HepG2 (cell line): ENCODE measurements around the gene EPS8. TPM values are rescaled to one million over a fixed set of nuclear protein-coding genes. Genes with fewer than 3 reads are reported as not detected.

ENCODE experiments used
- ATAC-seq: fragments of 200-7000 bp; cut with Tn5 transposase; 3 replicates; pipeline ENCODE4 v1.9.1; 2020; ENCODE audit warnings: mild to moderate bottlenecking, moderate library complexity
- BruUV-seq: library from RNA; stranded (reverse); fragments of 400-500 nt; replicated peaks from 2 replicates; lab custom pipeline; 2021; lab: Mats Ljungman, UMichigan
- CTCF ChIA-PET: fragments of 300-600 bp; formaldehyde crosslinking; extraction: SDS; loops from one replicate; lab custom pipeline; 2021; ENCODE audit warnings: low total read pairs, inconsistent platforms, low intra/inter-chr PET ratio; lab: Yijun Ruan, JAX
- POLR2A ChIA-PET: fragments of 350-600 bp; sonication (Branson Sonifier 250); formaldehyde crosslinking; loops from one replicate; lab custom pipeline; 2020; ENCODE audit warnings: antibody characterized with exemption, inconsistent platforms; lab: Yijun Ruan, JAX
- DNase-seq: peaks from one replicate; pipeline ENCODE4 v3.0.0-alpha.2; 2015; ENCODE audit warnings: low spot score
- FAIRE-seq: peaks from 3 replicates; lab custom pipeline; 2011; peaks lifted over from hg19 to GRCh38; lab: Jason Lieb, UNC
- H2AFZ ChIP-seq: one replicate; pipeline ENCODE4 v1.6.1; 2011; ENCODE audit warnings: low read length, inconsistent platforms
- H3K27ac ChIP-seq: fragments of 300-600 bp; 3 replicates; pipeline ENCODE4 v1.8.0; 2011; ENCODE audit warnings: mixed run types, mild to moderate bottlenecking, mixed read lengths, low read length, inconsistent platforms; ENCODE audit not compliant: insufficient read depth; ENCODE audit errors: extremely low read length
- H3K27me3 ChIP-seq, 2 experiments: fragments of 200-600 bp in 1 of 2; 2 replicates in 1 of 2; 3 replicates in 1 of 2; pipeline versions ENCODE4 v1.6.0 to v1.8.0; 2011; ENCODE audit warnings: low read length in 2 of 2, mild to moderate bottlenecking in 2 of 2, moderate library complexity in 2 of 2, inconsistent platforms in 1 of 2; ENCODE audit not compliant: insufficient read depth in 2 of 2, control insufficient read depth in 1 of 2
- H3K36me3 ChIP-seq, 2 experiments: fragments of 200-600 bp in 1 of 2; replicated peaks in 1 of 2; 2 replicates in 1 of 2; 3 replicates in 1 of 2; pipeline versions ENCODE4 v1.5.1 to v1.8.0; 2011; ENCODE audit warnings: low read length in 2 of 2, inconsistent platforms in 1 of 2; ENCODE audit not compliant: insufficient read depth in 2 of 2, control insufficient read depth in 1 of 2
- H3K4me1 ChIP-seq: 2 replicates; pipeline ENCODE4 v1.5.1; 2012; ENCODE audit warnings: low read length, inconsistent platforms; ENCODE audit not compliant: insufficient read depth
- H3K4me2 ChIP-seq: 2 replicates; pipeline ENCODE4 v1.6.0; 2011; ENCODE audit warnings: low read depth, low read length, inconsistent platforms
- H3K4me3 ChIP-seq, 3 experiments: fragments of 200-600 bp in 1 of 3; sonication (generic), shearing (Covaris generic) in 1 of 3; replicated peaks in 1 of 3; 2 replicates each; pipeline ENCODE4 v1.5.1; 2011 to 2016; ENCODE audit warnings: low read length in 3 of 3, inconsistent platforms in 2 of 3, low read depth in 2 of 3, mild to moderate bottlenecking in 2 of 3, control low read depth in 1 of 3, mixed read lengths in 1 of 3; ENCODE audit not compliant: insufficient read depth in 1 of 3
- H3K79me2 ChIP-seq: one replicate; pipeline ENCODE4 v1.6.1; 2011; ENCODE audit warnings: low read length, inconsistent platforms; ENCODE audit not compliant: insufficient read depth
- H3K9ac ChIP-seq: 2 replicates; pipeline ENCODE4 v1.6.0; 2011; ENCODE audit warnings: mild to moderate bottlenecking, low read depth, low read length, inconsistent platforms; ENCODE audit not compliant: insufficient read depth
- H3K9me3 ChIP-seq: 2 replicates; pipeline ENCODE4 v1.5.1; 2012; ENCODE audit warnings: mild to moderate bottlenecking, low read length
- H4K20me1 ChIP-seq: 2 replicates; pipeline ENCODE4 v1.6.0; 2011; ENCODE audit warnings: inconsistent platforms, mild to moderate bottlenecking, low read length, moderate library complexity; ENCODE audit not compliant: insufficient read depth
- BHLHE40 ChIP-seq: IDR thresholded peaks from 2 replicates; pipeline ENCODE4 v1.6.1; 2011; ENCODE audit warnings: low read length, improper control_type of control experiment
- GTF3A ChIP-seq: sonication (generic); formaldehyde crosslinking; conservative IDR thresholded peaks from 2 replicates; pipeline ENCODE4 v1.4.0; 2020; ENCODE audit warnings: mild to moderate bottlenecking, missing genetic modification reagents
- HIVEP1 ChIP-seq: sonication (generic); formaldehyde crosslinking; IDR thresholded peaks from 2 replicates; pipeline ENCODE4 v1.4.0; 2020; ENCODE audit warnings: mild to moderate bottlenecking, missing genetic modification reagents
- MIXL1 ChIP-seq: IDR thresholded peaks from 2 replicates; pipeline ENCODE4 v1.6.1; 2016
- NONO ChIP-seq, 2 experiments: fragments of 450-650 bp in 1 of 2; sonication (generic) in 1 of 2; formaldehyde crosslinking in 1 of 2; IDR thresholded peaks in 1 of 2; conservative IDR thresholded peaks in 1 of 2; 2 replicates each; pipeline versions ENCODE4 v1.6.1 to v1.8.0; 2017 to 2022; ENCODE audit warnings: mild to moderate bottlenecking in 1 of 2, missing genetic modification reagents in 1 of 2, moderate library complexity in 1 of 2
- PHF5A ChIP-seq: IDR thresholded peaks from one replicate; pipeline ENCODE4 v1.6.1; 2018; ENCODE audit warnings: low read depth, missing genetic modification reagents; ENCODE audit not compliant: unreplicated experiment
- PLSCR1 ChIP-seq: sonication (generic); formaldehyde crosslinking; IDR thresholded peaks from 2 replicates; pipeline ENCODE4 v1.5.0; 2020; ENCODE audit warnings: missing genetic modification reagents, mild to moderate bottlenecking, borderline replicate concordance
- PPARG ChIP-seq: conservative IDR thresholded peaks from 2 replicates; pipeline ENCODE4 v1.6.1; 2016; ENCODE audit warnings: missing biosample characterization, missing genetic modification reagents
- ZBED4 ChIP-seq: sonication (generic); formaldehyde crosslinking; IDR thresholded peaks from 2 replicates; pipeline ENCODE4 v1.4.0; 2020; ENCODE audit warnings: missing genetic modification reagents, borderline replicate concordance
- ZFP37 ChIP-seq: sonication (generic); formaldehyde crosslinking; IDR thresholded peaks from 2 replicates; pipeline ENCODE4 v1.4.0; 2020; ENCODE audit warnings: missing genetic modification reagents, borderline replicate concordance
- ZKSCAN5 ChIP-seq: sonication (generic); formaldehyde crosslinking; IDR thresholded peaks from 2 replicates; pipeline ENCODE4 v1.5.1; 2020; ENCODE audit warnings: mild to moderate bottlenecking, missing genetic modification reagents
- ZMYM2 ChIP-seq: sonication (generic); formaldehyde crosslinking; IDR thresholded peaks from 2 replicates; pipeline ENCODE4 v1.8.0; 2022; ENCODE audit warnings: mild to moderate bottlenecking, missing genetic modification reagents
- ZNF30 ChIP-seq: sonication (generic); formaldehyde crosslinking; IDR thresholded peaks from 2 replicates; pipeline ENCODE4 v1.5.0; 2020; ENCODE audit warnings: mild to moderate bottlenecking, missing genetic modification reagents
- ZNF34 ChIP-seq: sonication (generic); formaldehyde crosslinking; IDR thresholded peaks from 2 replicates; pipeline ENCODE4 v1.4.0; 2020; ENCODE audit warnings: mild to moderate bottlenecking, missing genetic modification reagents, borderline replicate concordance
- ZNF354B ChIP-seq: sonication (generic); formaldehyde crosslinking; IDR thresholded peaks from 2 replicates; pipeline ENCODE4 v1.8.0; 2022; ENCODE audit warnings: mild to moderate bottlenecking, missing genetic modification reagents
- ZNF414 ChIP-seq: sonication (generic); formaldehyde crosslinking; IDR thresholded peaks from 2 replicates; pipeline ENCODE4 v1.5.0; 2020; ENCODE audit warnings: missing genetic modification reagents
- ZNF44 ChIP-seq: sonication (generic); formaldehyde crosslinking; IDR thresholded peaks from 2 replicates; pipeline ENCODE4 v1.5.1; 2020; ENCODE audit warnings: mild to moderate bottlenecking, missing genetic modification reagents
- ZNF546 ChIP-seq: sonication (generic); formaldehyde crosslinking; conservative IDR thresholded peaks from 2 replicates; pipeline ENCODE4 v1.8.1; 2023; ENCODE audit warnings: mild to moderate bottlenecking, missing genetic modification reagents
- ZNF746 ChIP-seq: sonication (generic); formaldehyde crosslinking; IDR thresholded peaks from 2 replicates; pipeline ENCODE4 v1.8.0; 2022; ENCODE audit warnings: mild to moderate bottlenecking, missing genetic modification reagents
- ZNF766 ChIP-seq: sonication (generic); formaldehyde crosslinking; IDR thresholded peaks from 2 replicates; pipeline ENCODE4 v1.5.0; 2020; ENCODE audit warnings: missing genetic modification reagents, borderline replicate concordance
- WGBS: methylation state at CpG from one replicate; pipeline ENCODE4 v1.1.6; 2017; ENCODE audit warnings: low lambda C conversion rate; 5-methylcytosine and 5-hydroxymethylcytosine counted together
- in situ Hi-C: cut with HindIII; loops from 2 replicates; pipeline ENCODE4 v1.10.0; 2017; ENCODE audit warnings: low pct_unique_long_range_greater_than_20kb; ENCODE audit not compliant: extremely low pct_ligation_motif_present
- intact Hi-C: fragments of 100-400 bp; cut with micrococcal nuclease; formaldehyde crosslinking; loops from one replicate; pipeline ENCODE4 v1.10.0; 2022; ENCODE audit not compliant: unreplicated experiment
- polyA plus RNA-seq, 8 experiments: library from polyadenylated mRNA; depleted of rRNA in 3 of 8; stranded (reverse) in 7 of 8; unstranded in 1 of 8; fragments of >200 nt; fragmentation: Illumina TruSeq in 4 of 8; extraction: Trizol in 4 of 8; gene quantifications; 2 replicates each; pipeline versions ENCODE4 v1.2.1 to v1.2.3, GENCODE V29; 2011 to 2016; ENCODE audit warnings: low read depth in 4 of 8, missing spikeins in 1 of 8, mixed read lengths in 1 of 8; ENCODE audit not compliant: insufficient read depth in 1 of 8
- total RNA-seq, 5 experiments: library from RNA; depleted of rRNA; stranded (reverse); fragments of >200 nt; fragmentation: Illumina TruSeq; extraction: Trizol; gene quantifications; 2 replicates each; pipeline ENCODE4 v1.2.3, GENCODE V29; 2016; ENCODE audit warnings: low read depth in 1 of 5

EPS8 gene
- total and polyA plus RNA-seq, 2 of the 13 experiments (the other 11 are each of a cell fraction or from before 2014, with no cell fraction given), result 37.1 to 43.4 TPM

- no peak for TF ChIP-seq ZNF30
- no peak for TF ChIP-seq ZNF354B
- no peak for TF ChIP-seq ZNF746
- TF ChIP-seq ZBED4 (CRISPR knock-in tag), result no peak
- no peak for TF ChIP-seq ZNF546
- TF ChIP-seq PLSCR1 (CRISPR knock-in tag), result no peak
- TF ChIP-seq PHF5A (CRISPR knock-in tag), result no peak
Observed at GRCh38 chr12:15719230-15719629, 70.0 kb downstream of the EPS8 start (continued).

GRCh38 chr12:15717940-15718567 lies 71.1 kb downstream of the EPS8 start:
- no peak overlapping the region for H3K4me2 ChIP-seq
- H3K27ac ChIP-seq, result no peak overlapping the region
- H3K79me2 ChIP-seq, result peaks cover 61% of the 10 kb centered on the region
- BruUV-seq, result no TSS peak
- POLR2A ChIA-PET, result interaction anchor here (0.7 kb wide), 1 partner anchor 62 kb away, joined by 3 read pairs; no protein-coding TSS in a partner anchor
- peaks cover 32% of the 10 kb centered on the region for H3K4me1 ChIP-seq
- ATAC-seq, result no peak
- CTCF ChIA-PET, result no interaction called here
- in situ Hi-C loops, result no loop called here
- H2AFZ ChIP-seq, result no peak overlapping the region
- H3K36me3 ChIP-seq, result no peaks in the 10 kb centered on the region
- H3K9me3 ChIP-seq, result no peaks in the 10 kb centered on the region
- no peak overlapping the region for H3K9ac ChIP-seq
- no peaks in the 10 kb centered on the region for H4K20me1 ChIP-seq
- FAIRE-seq, result no peak
- WGBS, result 98% methylated on average over 1 of the region's 1 CpG
- no peak overlapping the region for H3K4me3 ChIP-seq
- intact Hi-C loops, result no loop called here
- H3K27me3 ChIP-seq, result no peaks in the 10 kb centered on the region
- no peak for DNase-seq
- TF ChIP-seq NONO (IDR thresholded peaks at IDR 0.05) (no peak), NONO (CRISPR knock-in tag; conservative IDR thresholded peaks at IDR 0.05) (no peak), ZFP37 (CRISPR knock-in tag) (no peak), GTF3A (no peak), ZNF44 (CRISPR knock-in tag) (no peak), ZKSCAN5 (CRISPR knock-in tag) (no peak), PPARG (CRISPR knock-in tag) (no peak), ZNF766 (CRISPR knock-in tag) (no peak), MIXL1 (CRISPR knock-in tag) (no peak), ZNF414 (CRISPR knock-in tag) (no peak), ZMYM2 (CRISPR knock-in tag) (no peak), BHLHE40 (no peak), ZNF34 (CRISPR knock-in tag) (no peak), HIVEP1 (CRISPR knock-in tag) (no peak)
